ENCODE measurements around the gene TBC1D17.

DNA sequence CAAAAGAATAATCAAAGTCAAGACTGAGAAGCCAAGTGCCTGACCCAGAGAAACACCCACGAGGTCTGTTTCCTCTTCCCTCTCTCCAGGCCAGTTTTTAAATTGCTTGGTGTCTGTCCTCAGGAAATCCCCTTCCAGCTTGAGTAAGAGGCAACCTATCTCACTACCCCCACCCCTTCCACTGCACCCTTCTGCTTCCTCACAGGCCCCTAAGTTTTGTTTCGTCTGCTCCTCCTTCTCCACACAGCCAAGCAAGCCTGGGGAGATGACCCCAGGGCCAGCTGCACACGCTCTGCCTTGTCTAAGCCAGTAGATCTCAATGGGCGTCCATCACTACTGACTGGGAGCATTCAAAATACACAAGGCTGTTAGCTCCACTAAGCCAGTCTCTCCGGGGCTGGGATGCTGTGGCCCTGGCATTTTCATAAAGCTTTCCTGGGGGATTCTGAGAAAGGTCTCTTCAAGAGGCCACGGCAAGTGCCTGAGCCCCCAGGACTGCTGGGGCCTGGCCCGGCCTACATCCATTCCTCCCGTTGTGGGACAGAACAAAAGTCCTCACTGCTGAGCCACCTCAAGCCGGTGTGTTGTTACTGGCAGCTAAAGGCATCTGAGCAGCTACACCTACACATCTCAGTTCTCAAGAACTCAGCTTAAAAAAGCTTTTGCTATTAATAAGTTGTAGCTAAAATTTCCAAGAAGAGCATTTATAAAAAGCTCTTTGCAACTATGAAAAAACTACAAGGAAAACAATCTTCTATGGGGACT, 34.1 kb downstream of the TBC1D17 start:
- TF ChIP-seq ARNTL (CRISPR knock-in tag; IDR thresholded peaks at IDR 0.05; ENCODE audit: borderline replicate concordance, low read depth) (no peak), CSDC2 (CRISPR knock-in tag; IDR thresholded peaks at IDR 0.05) (no peak), RARB (CRISPR knock-in tag; IDR thresholded peaks at IDR 0.05) (no peak), TCF4 (CRISPR knock-in tag; IDR thresholded peaks at IDR 0.05; ENCODE audit: borderline replicate concordance) (no peak), GLIS3 (CRISPR knock-in tag; IDR thresholded peaks at IDR 0.05) (no peak), ZNF70 (CRISPR knock-in tag; IDR thresholded peaks at IDR 0.05) (no peak), ZNF565 (CRISPR knock-in tag; conservative IDR thresholded peaks at IDR 0.05; ENCODE audit: low read depth) (no peak), SNAI2 (CRISPR knock-in tag; IDR thresholded peaks at IDR 0.05) (no peak)
- TF ChIP-seq, protein P1, sequence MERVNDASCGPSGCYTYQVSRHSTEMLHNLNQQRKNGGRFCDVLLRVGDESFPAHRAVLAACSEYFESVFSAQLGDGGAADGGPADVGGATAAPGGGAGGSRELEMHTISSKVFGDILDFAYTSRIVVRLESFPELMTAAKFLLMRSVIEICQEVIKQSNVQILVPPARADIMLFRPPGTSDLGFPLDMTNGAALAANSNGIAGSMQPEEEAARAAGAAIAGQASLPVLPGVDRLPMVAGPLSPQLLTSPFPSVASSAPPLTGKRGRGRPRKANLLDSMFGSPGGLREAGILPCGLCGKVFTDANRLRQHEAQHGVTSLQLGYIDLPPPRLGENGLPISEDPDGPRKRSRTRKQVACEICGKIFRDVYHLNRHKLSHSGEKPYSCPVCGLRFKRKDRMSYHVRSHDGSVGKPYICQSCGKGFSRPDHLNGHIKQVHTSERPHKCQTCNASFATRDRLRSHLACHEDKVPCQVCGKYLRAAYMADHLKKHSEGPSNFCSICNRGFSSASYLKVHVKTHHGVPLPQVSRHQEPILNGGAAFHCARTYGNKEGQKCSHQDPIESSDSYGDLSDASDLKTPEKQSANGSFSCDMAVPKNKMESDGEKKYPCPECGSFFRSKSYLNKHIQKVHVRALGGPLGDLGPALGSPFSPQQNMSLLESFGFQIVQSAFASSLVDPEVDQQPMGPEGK (CRISPR knock-in tag; IDR thresholded peaks at IDR 0.05; ENCODE audit: borderline replicate concordance): no peak
- TF ChIP-seq, protein P2, sequence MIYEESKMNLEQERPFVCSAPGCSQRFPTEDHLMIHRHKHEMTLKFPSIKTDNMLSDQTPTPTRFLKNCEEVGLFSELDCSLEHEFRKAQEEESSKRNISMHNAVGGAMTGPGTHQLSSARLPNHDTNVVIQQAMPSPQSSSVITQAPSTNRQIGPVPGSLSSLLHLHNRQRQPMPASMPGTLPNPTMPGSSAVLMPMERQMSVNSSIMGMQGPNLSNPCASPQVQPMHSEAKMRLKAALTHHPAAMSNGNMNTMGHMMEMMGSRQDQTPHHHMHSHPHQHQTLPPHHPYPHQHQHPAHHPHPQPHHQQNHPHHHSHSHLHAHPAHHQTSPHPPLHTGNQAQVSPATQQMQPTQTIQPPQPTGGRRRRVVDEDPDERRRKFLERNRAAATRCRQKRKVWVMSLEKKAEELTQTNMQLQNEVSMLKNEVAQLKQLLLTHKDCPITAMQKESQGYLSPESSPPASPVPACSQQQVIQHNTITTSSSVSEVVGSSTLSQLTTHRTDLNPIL (CRISPR knock-in tag; IDR thresholded peaks at IDR 0.05; ENCODE audit: low read depth): no peak

Measured in SK-N-SH treated with all-trans-retinoic acid at 6 μM for 48 hours (cell line).